ENCODE data around the gene KLHL17. TPM values are rescaled to one million over a fixed set of nuclear protein-coding genes. Genes with fewer than 3 reads are reported as not detected.

KLHL17 gene
- total and polyA plus RNA-seq, 2 donors from 2014 or later = 6.9 to 11.5 TPM

DNA sequence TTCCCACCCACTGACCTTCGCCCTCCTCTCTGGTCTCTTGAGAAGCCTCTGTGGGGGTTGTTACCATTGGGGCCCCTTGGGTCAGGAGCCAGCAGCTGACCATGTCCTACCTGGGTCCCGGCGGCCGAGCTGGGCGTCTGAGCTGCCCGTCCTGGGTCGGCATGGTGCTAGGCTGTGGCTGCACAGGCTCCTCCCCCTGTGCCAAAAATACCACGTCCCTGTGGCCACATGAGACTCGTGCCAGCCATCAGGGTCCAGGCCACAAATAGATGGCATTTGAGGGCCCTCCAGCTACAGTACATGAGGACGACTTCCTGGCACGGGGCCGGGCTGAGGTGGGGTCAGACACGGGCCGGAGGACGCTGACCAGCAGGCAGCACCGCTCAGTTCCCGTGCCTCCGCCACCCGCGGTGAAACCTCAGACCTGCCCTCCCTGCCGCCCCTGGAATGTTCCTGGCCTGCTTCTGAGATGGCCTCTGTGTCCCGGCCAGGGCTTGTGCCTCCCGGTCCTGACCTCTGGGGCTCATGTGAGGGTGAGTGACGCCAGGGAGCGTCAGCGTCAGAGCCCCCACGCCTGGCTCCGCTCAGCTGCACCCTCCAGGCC is 21.7 kb downstream of the KLHL17 start, which contains the start of gene PERM1:
PERM1 (minus strand) TSS at position 139 of the 604 bp plus-strand sequence. CDS start 1,064 bp downstream, outside the sequence.
- TF ChIP-seq, protein P1, sequence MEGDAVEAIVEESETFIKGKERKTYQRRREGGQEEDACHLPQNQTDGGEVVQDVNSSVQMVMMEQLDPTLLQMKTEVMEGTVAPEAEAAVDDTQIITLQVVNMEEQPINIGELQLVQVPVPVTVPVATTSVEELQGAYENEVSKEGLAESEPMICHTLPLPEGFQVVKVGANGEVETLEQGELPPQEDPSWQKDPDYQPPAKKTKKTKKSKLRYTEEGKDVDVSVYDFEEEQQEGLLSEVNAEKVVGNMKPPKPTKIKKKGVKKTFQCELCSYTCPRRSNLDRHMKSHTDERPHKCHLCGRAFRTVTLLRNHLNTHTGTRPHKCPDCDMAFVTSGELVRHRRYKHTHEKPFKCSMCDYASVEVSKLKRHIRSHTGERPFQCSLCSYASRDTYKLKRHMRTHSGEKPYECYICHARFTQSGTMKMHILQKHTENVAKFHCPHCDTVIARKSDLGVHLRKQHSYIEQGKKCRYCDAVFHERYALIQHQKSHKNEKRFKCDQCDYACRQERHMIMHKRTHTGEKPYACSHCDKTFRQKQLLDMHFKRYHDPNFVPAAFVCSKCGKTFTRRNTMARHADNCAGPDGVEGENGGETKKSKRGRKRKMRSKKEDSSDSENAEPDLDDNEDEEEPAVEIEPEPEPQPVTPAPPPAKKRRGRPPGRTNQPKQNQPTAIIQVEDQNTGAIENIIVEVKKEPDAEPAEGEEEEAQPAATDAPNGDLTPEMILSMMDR (IDR thresholded peaks at IDR 0.05; ENCODE audit: borderline replicate concordance, extremely low read depth, insufficient read depth) = no peak
- H3K27me3 ChIP-seq (ENCODE audit: control insufficient read depth, insufficient read depth, low read length) = no peaks in the 10 kb centered on the region

DNA sequence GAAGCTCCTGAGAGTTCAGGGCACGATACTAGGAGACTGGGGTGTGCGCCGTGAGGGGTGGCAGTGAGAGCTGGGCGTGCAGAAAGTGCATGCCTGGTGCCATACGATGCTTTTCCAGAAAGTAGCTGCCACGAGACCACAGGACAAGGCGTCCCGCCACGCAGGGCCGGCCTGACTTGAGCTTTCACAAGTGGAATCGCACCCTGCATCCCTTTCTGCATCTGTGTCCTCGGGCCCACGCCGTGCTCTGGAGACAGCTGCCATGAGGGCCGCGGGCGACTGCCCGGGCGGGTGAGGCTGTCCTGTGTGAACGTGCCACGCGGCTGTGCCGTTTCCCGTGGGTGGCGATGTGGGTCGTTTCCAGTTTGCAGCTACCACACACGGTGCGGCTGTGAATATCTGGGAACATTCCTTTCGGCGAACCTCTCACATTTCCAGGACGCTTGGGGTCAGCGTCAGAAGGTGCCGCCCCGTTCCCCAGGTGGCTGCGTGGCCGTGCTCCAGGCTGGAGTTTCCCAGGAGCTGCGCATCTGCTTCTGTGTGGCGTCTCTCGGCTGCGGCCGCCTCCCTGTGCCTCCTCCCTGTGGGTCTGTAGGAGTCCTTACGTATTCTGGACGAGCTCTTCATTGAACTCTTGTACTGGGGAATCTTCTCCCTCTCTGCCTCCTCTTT is 22.5 kb downstream of the KLHL17 start:
- Histone ChIP-seq H3K27me3 (ENCODE audit: control insufficient read depth, insufficient read depth, low read length) (no peaks in the 10 kb centered on the region), H3K9ac (ENCODE audit: low read length in 3 of 3) (no peak overlapping the region), H3K27ac (ENCODE audit: low read depth in 2 of 2, low read length in 2 of 2) (no peak overlapping the region), H3K9me3 (ENCODE audit: control insufficient read depth in 2 of 3, insufficient read depth in 1 of 3, low read length in 3 of 3) (no peaks in the 10 kb centered on the region), H3K4me1 (ENCODE audit: control insufficient read depth in 2 of 3, insufficient read depth in 2 of 3, low read depth in 1 of 3, low read length in 3 of 3) (no peaks in the 10 kb centered on the region), H3K4me3 (ENCODE audit: low read length in 3 of 3) (no peak overlapping the region), H3K36me3 (ENCODE audit: control insufficient read depth in 2 of 3, insufficient read depth in 3 of 3, low read length in 3 of 3) (no peaks in the 10 kb centered on the region)
- TF ChIP-seq, protein P1 (IDR thresholded peaks at IDR 0.05; ENCODE audit: borderline replicate concordance, extremely low read depth, insufficient read depth) = no peak
- FAIRE-seq (no peak), DNase-seq (peak in 1 of 5 donors; percentile 71)
- intact Hi-C loops (cut with DNase I) = no loop called here

More for the DNA sequence above, 21.7 kb downstream of the KLHL17 start, which contains the start of gene PERM1:
- intact Hi-C loops (cut with DNase I) = no loop called here
- peak within 1 kb of the TSS in 1 of 3 donors; percentile 26 for H3K9ac ChIP-seq (ENCODE audit: low read length in 3 of 3)
- no peaks in the 10 kb centered on the region for H3K36me3 ChIP-seq (ENCODE audit: control insufficient read depth in 2 of 3, insufficient read depth in 3 of 3, low read length in 3 of 3)
- DNase-seq (peak in 2 of 5 donors; percentile 41 to 78), FAIRE-seq (no peak)
- H3K9me3 ChIP-seq (ENCODE audit: control insufficient read depth in 2 of 3, insufficient read depth in 1 of 3, low read length in 3 of 3) = no peaks in the 10 kb centered on the region
- H3K4me3 ChIP-seq (ENCODE audit: low read length in 3 of 3) = no peak within 1 kb of the TSS
- peak within 1 kb of the TSS; percentile 54 to 57 for H3K27ac ChIP-seq (ENCODE audit: low read depth in 2 of 2, low read length in 2 of 2)
- no peaks in the 10 kb centered on the region for H3K4me1 ChIP-seq (ENCODE audit: control insufficient read depth in 2 of 3, insufficient read depth in 2 of 3, low read depth in 1 of 3, low read length in 3 of 3)

GRCh38 chr1:983798-984475 is 23.6 kb downstream of the KLHL17 start:
- no peaks in the 10 kb centered on the region for H3K27me3 ChIP-seq (ENCODE audit: control insufficient read depth, insufficient read depth, low read length)
- TF ChIP-seq, protein P1 (IDR thresholded peaks at IDR 0.05; ENCODE audit: borderline replicate concordance, extremely low read depth, insufficient read depth) = peak; percentile 83
- intact Hi-C loops (cut with DNase I) = no loop called here
- no peaks in the 10 kb centered on the region for H3K4me1 ChIP-seq (ENCODE audit: control insufficient read depth in 2 of 3, insufficient read depth in 2 of 3, low read depth in 1 of 3, low read length in 3 of 3)
- no peaks in the 10 kb centered on the region for H3K36me3 ChIP-seq (ENCODE audit: control insufficient read depth in 2 of 3, insufficient read depth in 3 of 3, low read length in 3 of 3)
- no peaks in the 10 kb centered on the region for H3K9me3 ChIP-seq (ENCODE audit: control insufficient read depth in 2 of 3, insufficient read depth in 1 of 3, low read length in 3 of 3)
- DNase-seq = peak in 4 of 5 donors; percentile 45 to 80 (median 64)
- no peak overlapping the region for H3K4me3 ChIP-seq (ENCODE audit: low read length in 3 of 3)
- H3K9ac ChIP-seq (ENCODE audit: low read length in 3 of 3) = no peak overlapping the region
- FAIRE-seq = no peak
- no peak overlapping the region for H3K27ac ChIP-seq (ENCODE audit: low read depth in 2 of 2, low read length in 2 of 2)

Data from kidney (tissue), 14 donors.